Mammary epithelial cell (primary cell): ENCODE measurements around the gene TTLL11.

Experiments used
- CTCF ChIP-seq, 2 donors: IDR thresholded peaks in 1 of 2; conservative IDR thresholded peaks in 1 of 2; 2 replicates each; pipeline ENCODE4 v1.5.1; 2011 to 2012; ENCODE audit warnings: inconsistent platforms in 2 of 2, low read length in 2 of 2, mild to moderate bottlenecking in 2 of 2, control low read depth in 1 of 2, low read depth in 1 of 2; ENCODE audit not compliant: insufficient read depth in 1 of 2; ENCODE audit errors: extremely low read depth in 1 of 2
- EZH2 ChIP-seq: IDR thresholded peaks from 2 replicates; pipeline ENCODE4 v1.6.1; 2012; ENCODE audit warnings: low read length, inconsistent platforms, borderline replicate concordance

DNA sequence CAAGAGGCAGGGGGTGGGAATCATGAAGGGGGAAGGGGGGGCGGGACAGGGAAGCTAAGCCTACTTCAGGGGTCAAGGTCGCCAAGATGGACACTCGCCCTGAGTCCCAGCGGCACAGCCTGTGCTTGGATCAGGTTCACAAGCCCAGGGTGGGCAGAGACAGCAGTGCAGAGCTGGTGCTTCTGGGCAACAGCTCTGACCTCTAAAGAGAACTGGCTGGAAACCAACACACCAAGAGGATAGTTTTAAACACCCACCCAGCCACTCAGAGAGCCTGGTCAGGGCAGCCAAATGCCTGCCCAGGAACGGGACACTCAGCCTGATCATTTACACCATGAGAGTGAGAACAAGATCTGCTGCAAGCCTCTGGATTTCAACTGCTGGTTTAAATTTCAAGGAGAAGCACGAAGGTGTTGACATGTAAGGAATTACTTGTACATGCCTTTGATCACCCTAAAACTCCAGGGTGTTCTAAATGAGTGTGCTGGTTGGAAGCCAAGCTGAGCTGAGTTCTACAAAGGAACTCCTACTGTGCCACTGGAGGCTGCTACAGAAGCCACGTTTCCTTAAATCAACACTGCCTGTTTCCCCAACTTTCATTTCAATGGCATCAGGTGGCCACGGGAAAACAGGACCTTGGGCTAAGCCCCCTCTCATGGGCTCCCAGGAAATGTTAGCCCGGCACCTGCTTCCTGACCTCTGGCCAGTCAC lies 91.5 kb downstream of the TTLL11 start:
- no peak for TF ChIP-seq CTCF (conservative IDR thresholded peaks at IDR 0.05 in 1 of 2, IDR thresholded peaks at IDR 0.05 in 1 of 2; ENCODE audit: extremely low read depth in 1 of 2, insufficient read depth in 1 of 2, low read depth in 1 of 2, low read length in 2 of 2)
- TF ChIP-seq EZH2: no peak
